ENCODE data around the gene NR6A1. TPM values are rescaled to one million over a fixed set of nuclear protein-coding genes. Genes with fewer than 3 reads are reported as not detected.

The NR6A1 gene
- total RNA-seq, 1 donor from 2014 or later, result 60.7 TPM

GRCh38 chr9:124593200-124593599 is 177.9 kb downstream of the NR6A1 start:
- H3K9me3 Mint-ChIP-seq, result no peaks in the 10 kb centered on the region
- peak overlapping the region; percentile 82 for H3K27ac Mint-ChIP-seq (ENCODE audit: unreplicated experiment)
- H3K4me1 Mint-ChIP-seq, result peaks cover 76% of the 10 kb centered on the region
- H3K4me3 Mint-ChIP-seq, result peak overlapping the region; percentile 88
- no peak for DNase-seq (ENCODE audit: low read depth, low spot score)
- H3K27me3 Mint-ChIP-seq (ENCODE audit: low read depth), result peaks cover 22% of the 10 kb centered on the region
- H3K36me3 Mint-ChIP-seq (ENCODE audit: low read depth), result peaks cover 2% of the 10 kb centered on the region
- TF ChIP-seq CTCF (conservative IDR thresholded peaks at IDR 0.05), result no peak

GRCh38 chr9:124590889-124591641 is 180.0 kb downstream of the NR6A1 start:
- Mint-ChIP-seq H3K4me3 (peak overlapping the region; percentile 88), H3K27me3 (ENCODE audit: low read depth) (peaks cover 8% of the 10 kb centered on the region), H3K9me3 (no peaks in the 10 kb centered on the region), H3K36me3 (ENCODE audit: low read depth) (peaks cover 2% of the 10 kb centered on the region), H3K27ac (ENCODE audit: unreplicated experiment) (peak overlapping the region; percentile 17), H3K4me1 (peaks cover 76% of the 10 kb centered on the region)
- no peak for DNase-seq (ENCODE audit: low read depth, low spot score)
- TF ChIP-seq CTCF (conservative IDR thresholded peaks at IDR 0.05), result no peak

- no peak for TF ChIP-seq CTCF (conservative IDR thresholded peaks at IDR 0.05)
- Mint-ChIP-seq H3K4me3 (no peak overlapping the region), H3K27me3 (ENCODE audit: low read depth) (no peaks in the 10 kb centered on the region), H3K27ac (ENCODE audit: unreplicated experiment) (no peak overlapping the region), H3K9me3 (peaks cover 3% of the 10 kb centered on the region), H3K4me1 (peaks cover 27% of the 10 kb centered on the region), H3K36me3 (ENCODE audit: low read depth) (peaks cover 4% of the 10 kb centered on the region)
- DNase-seq (ENCODE audit: low read depth, low spot score), result no peak
Observed at GRCh38 chr9:124584631-124585030, 186.5 kb downstream of the NR6A1 start.

- Mint-ChIP-seq H3K9me3 (peaks cover 3% of the 10 kb centered on the region), H3K27me3 (ENCODE audit: low read depth) (no peaks in the 10 kb centered on the region), H3K4me3 (no peak overlapping the region), H3K4me1 (peaks cover 27% of the 10 kb centered on the region), H3K27ac (ENCODE audit: unreplicated experiment) (peak overlapping the region; percentile 30), H3K36me3 (ENCODE audit: low read depth) (peaks cover 4% of the 10 kb centered on the region)
- no peak for TF ChIP-seq CTCF (conservative IDR thresholded peaks at IDR 0.05)
- DNase-seq (ENCODE audit: low read depth, low spot score), result no peak
Observed at GRCh38 chr9:124583134-124583533, 188.0 kb downstream of the NR6A1 start.

GRCh38 chr9:124580186-124580585 is 190.9 kb downstream of the NR6A1 start:
- H3K36me3 Mint-ChIP-seq (ENCODE audit: low read depth), result no peaks in the 10 kb centered on the region
- H3K4me3 Mint-ChIP-seq, result no peak overlapping the region
- no peaks in the 10 kb centered on the region for H3K27me3 Mint-ChIP-seq (ENCODE audit: low read depth)
- peaks cover 18% of the 10 kb centered on the region for H3K4me1 Mint-ChIP-seq
- no peak for DNase-seq (ENCODE audit: low read depth, low spot score)
- H3K27ac Mint-ChIP-seq (ENCODE audit: unreplicated experiment), result no peak overlapping the region
- peaks cover 3% of the 10 kb centered on the region for H3K9me3 Mint-ChIP-seq
- no peak for TF ChIP-seq CTCF (conservative IDR thresholded peaks at IDR 0.05)
